Subcutaneous adipose tissue (tissue), 4 donors: ENCODE data around the gene ZNF692. TPM values are rescaled to one million over a fixed set of nuclear protein-coding genes. Genes with fewer than 3 reads are reported as not detected.

Source experiments
- CTCF ChIP-seq: fragments of 450-650 bp; IDR thresholded peaks from one replicate; pipeline ENCODE4 v1.5.1; 2016; ENCODE audit warnings: low read depth, mild to moderate bottlenecking, control low read depth, antibody characterized with exemption, moderate library complexity
- total RNA-seq, 4 donors: library from RNA; depleted of rRNA; stranded (reverse); fragments of >200 nt; gene quantifications; one replicate each; pipeline ENCODE4 v1.1.0, GENCODE V29; 2016

The ZNF692 gene
- 10 to 100 TPM; 14.8 to 21.5 (median 18.3) TPM for total RNA-seq

GRCh38 chr1:248858891-248859889 lies at the start of gene ZNF692:
Gene ZNF692 (minus strand): TSS chr1:248859085. CDS start chr1:248858309, 776 bp downstream.
- TF ChIP-seq CTCF: no peak

- TF ChIP-seq CTCF: no peak
Measured at GRCh38 chr1:248906753-248907661, 48.1 kb upstream of the ZNF692 start.

GRCh38 chr1:248906009-248906752 lies 47.3 kb upstream of the ZNF692 start, which contains the start of gene PGBD2:
Gene PGBD2 (plus strand): TSS chr1:248906235. CDS start chr1:248913863, 7,628 bp downstream.
- no peak for TF ChIP-seq CTCF

- no peak for TF ChIP-seq CTCF
Measured at GRCh38 chr1:248905662-248906008, 46.8 kb upstream of the ZNF692 start.

GRCh38 chr1:248904437-248905216 lies 45.7 kb upstream of the ZNF692 start:
- no peak for TF ChIP-seq CTCF

- TF ChIP-seq CTCF: no peak
Measured at GRCh38 chr1:248901578-248901977, 42.7 kb upstream of the ZNF692 start.
